T1000 (cell line): ENCODE results near the gene TPX2.
A peak's percentile ranks its signal among the peaks of the same experiment; 100 is the strongest.

Experiments used
- DNase-seq: peaks from one replicate; lab custom pipeline; 2025; ENCODE audit warnings: mixed read lengths; lab: John Stamatoyannopoulos, UW

TPX2 gene

GRCh38 chr20:31705598-31706597 lies 33.2 kb upstream of the TPX2 start:
- no peak for DNase-seq

DNA sequence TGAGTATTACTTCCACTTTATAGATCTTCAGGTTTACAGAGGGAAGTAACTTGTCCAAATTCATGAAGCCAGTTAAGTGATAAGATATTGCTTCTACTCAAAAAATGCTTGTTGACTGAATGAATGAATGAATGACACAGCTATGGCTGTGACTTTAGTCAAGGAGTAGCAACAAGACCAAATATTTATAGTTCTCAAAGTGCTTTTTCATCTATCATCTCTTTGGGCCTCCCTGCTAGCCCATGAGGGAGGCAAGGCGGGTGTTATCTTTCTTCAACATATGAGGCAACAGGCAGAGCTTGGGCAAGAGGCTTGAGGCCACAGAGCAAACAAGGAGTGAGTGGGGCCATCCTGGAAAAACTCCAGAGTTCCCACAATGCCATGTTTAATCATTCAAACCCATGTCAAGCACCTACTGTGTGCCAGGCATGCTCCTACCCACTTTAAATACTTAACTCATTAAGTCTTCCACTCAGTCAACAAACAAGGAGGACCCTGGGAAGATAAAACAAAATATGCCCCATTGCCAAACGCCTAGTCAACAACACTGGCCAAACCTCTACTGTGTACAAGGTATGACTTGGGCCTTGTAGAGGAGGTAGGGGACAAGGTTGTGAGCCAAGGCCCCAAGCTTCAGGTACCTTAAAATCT lies 32.4 kb upstream of the TPX2 start:
- DNase-seq = no peak

DNA sequence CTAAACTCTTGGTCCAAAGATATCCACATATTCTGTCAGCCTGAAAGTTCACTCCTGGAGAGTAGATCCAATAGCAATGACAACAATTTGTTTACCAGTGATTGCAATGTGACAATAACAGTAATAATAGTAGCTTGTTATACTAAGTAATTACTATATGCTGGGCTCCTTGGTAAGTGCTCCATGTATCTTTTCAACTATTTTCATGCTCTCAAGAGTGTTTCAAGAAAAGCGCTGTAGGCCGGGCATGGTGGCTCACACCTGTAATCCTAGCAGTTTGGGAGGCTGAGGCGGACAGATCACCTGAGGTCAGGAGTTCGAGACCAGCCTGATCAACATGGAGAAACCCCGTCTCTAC lies 31.9 kb upstream of the TPX2 start:
- DNase-seq = no peak

GRCh38 chr20:31707994-31708735 lies 30.9 kb upstream of the TPX2 start:
- DNase-seq = no peak

GRCh38 chr20:31708736-31709534 lies 30.2 kb upstream of the TPX2 start:
- no peak for DNase-seq

DNA sequence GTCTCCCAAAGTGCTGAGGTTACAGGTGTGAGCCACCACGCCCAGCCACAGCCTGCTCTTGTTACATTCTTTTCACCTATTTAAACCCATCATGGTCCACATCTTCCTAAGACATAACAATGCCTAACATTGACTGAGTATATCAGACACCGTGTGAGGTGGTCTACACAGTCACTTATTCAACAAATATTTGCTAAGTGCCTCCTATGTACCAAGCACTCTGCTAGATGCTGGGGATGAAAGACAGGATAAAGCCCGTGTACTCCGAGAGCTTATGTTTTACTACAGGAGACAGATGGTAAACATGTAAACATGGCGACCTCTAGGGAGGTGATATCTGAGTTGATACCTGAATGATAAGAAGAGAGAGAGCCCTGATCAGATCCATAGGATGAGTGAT lies 29.2 kb upstream of the TPX2 start:
- DNase-seq = no peak

DNA sequence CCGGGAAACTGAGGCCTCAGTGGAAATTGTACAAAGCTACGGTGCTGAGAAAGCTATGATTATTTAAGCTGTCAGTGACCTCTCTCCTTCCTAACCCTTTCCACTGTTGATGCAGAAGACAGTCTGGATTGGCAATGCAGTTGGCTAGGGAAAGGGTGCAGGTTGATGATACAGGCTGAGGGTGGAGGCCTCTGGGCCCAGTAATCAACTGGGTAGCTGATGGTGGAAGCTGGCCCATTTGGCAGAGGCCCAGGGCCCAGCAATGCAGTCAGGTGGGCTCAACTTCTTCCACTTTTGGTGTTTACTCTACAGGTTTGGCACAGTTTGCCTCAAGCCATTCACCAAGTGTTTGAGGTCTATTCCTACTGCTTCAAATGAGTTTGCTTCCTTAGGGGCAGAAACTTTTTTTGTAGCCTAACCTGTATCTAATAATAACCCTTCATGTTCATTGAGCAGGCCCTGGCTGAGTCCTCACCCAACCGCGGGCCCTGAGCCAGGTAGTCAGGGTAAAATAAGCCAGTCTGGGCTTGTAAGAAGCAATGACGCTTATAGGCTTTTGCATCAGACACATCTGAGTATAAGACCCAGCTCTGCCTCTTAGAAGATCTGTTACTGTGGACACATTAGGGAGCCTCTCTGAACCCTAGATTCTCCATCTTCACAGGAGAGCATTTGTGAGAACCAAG lies 28.5 kb upstream of the TPX2 start:
- DNase-seq = no peak

DNA sequence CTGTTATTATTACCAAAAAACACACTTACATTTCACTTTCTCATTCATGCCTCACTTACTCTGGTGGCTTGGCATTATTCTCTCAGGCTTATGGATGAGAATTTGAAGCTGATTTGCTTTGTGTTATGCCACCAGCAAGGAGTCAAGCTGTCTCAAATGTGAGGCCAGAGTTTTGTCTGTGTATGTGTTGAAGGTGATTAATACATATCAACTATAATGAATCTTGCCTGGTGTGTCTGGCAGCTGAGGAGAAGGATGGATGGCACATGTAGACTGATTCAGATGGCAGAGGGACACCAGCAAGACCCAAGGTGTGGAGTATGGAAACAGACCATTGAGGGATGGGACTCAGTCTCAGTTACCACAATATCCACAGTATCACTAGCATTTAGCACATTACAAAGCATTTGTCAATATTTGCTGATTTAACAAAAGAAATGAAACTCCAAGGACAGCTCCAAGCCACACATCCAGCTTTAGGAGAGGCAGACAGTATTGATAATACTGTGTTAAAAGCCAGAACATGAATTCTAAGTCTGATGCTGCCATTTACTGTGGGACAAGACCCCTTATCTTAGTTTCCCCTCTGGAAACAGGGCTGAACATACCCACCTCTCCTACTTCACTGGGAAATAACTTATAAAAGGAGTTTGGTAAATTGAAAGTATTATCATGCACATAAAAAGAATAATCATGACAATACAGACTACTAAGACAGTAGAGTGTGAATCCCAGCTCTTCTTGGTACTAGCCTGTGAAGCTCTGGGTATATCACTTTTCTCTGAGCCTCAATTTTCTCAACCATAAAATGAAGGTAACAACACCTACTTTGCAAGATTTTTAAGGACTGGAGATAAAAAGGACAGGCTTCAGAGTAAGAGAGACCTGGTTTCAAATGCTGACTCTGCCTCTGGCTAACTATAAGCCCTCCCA lies 27.6 kb upstream of the TPX2 start:
- DNase-seq = no peak

GRCh38 chr20:31712112-31712553 lies 27.0 kb upstream of the TPX2 start:
- DNase-seq = no peak

- peak; percentile 18 for DNase-seq
These were observed 26.4 kb upstream of the TPX2 start for GRCh38 chr20:31712564-31713311.

DNA sequence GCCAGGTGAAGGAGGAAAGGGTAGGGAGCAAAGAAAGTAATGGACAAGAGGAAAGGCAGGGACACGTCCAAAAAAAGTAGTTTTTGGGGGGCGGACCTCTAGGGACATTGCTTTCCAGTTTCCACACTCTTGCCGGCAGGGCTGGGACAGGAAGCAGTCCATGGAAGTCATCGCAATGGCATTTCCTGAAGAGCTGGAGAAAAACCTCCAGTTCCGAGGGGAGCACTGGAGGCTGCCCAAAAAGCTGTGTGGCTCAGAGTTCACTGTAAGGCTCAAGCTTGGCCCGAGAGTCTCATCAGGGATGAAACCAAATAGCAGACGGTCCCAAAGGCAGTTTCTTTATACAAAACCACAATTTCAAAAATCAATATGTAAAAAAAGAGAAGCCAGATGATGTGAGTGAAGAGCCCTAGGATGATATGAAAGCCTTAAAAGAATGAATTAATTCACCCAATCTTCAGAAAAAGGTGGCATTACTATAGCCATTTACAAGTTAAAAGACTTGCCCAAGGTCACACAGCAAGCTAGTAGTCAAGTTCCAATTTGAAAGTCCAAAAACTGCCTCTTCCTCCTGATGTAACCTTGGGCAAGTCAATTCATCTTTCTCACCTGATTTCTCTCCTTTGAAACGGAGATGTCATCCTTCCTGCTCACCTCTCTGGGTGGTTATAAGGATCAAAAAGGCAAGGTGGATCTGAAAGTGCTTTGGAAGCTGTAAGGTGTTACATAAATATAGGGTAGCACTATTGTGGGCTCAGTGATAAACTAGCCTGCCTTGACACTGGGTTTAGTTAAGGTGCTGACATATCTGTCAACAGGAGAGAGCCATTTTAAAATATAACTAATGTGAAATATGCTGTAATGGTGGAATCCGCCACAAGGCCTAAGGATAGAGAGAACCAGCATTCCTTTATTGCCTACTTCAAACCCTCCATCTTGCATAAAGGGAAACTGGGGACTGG lies 25.5 kb upstream of the TPX2 start:
- DNase-seq = peak; percentile 32

DNA sequence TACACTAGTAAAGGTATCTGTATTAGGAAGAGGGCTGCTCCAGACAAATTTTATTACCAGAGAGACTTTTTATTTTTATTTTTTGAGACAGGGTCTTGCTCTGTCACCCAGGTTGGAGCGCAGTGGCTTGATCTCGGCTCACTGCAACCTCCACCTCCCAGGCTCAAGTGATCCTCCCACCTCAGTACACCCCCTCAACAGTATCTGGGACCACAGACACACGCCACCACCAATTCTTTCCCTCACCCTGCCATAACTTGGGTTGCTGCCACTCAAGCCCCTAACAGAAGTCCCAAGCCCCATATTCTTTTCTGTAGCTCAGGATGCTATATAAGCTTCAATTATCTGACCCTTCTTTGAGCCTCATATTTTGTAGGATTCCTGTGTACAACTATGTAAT lies 23.3 kb upstream of the TPX2 start:
- DNase-seq = no peak

GRCh38 chr20:31716351-31716750 lies 22.7 kb upstream of the TPX2 start:
- no peak for DNase-seq

DNA sequence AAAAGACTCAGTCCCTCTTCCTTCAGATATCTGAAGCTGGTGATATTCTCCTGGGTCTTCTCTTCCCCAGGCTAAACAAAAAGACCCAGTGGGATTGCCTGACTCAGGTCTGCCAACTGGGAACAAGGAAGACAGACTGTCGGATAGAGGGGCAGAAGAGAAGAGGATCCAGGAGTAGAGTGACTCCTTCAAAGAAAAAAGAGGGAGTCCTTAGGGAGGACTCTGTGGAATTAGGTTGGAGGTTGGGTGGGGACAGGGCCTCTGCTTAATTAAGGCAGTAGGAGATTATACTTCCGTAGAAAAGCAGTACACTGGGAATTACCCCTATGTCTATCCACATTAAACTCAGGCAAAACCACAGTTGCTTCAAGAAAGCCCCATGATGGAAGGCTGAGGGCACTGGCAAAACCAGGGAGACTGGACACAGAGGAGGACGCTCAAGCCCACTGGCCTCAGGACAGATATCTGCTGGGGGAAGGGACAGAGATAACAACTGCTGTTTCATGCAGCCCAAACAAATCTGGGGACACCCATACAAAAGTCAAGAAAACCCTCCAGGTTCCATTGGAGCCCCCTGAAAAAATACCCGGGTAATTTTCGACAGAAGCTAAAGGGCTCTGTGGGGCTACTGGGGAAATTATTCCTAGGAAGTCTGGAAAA lies 22.1 kb upstream of the TPX2 start:
- DNase-seq = no peak

DNA sequence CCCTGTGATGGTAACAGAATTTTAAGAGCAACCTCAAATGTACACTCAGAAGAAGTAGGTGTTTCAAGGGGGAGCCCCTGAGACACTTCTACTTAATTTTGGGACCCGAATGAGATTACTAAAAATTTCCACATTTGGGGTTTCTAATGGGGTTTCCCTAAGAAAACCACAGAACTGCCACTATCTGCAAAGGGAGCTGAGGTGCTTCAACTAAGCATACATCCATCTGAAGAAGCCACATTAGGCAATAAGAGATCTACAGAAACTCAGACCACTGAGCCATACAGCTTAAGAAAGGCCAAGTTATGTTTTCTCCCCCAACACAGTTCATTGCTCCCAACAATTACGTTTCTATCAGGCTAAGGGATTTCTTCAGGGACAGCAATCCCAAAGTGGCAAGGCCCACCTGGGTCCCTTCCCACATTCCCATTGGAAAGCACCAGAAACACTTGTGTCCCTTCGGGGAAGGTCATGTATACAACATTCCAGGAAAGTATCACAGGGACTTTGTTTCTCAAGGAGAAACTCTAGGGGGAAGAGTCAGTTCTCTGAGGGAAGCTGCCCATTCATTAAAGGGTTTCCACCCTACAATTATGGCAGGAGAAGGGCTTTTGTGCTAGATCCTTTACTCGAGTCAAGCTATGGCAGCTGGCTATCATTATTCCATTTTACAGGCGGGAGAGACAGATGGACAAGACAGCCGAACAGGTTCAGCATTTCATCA lies 21.4 kb upstream of the TPX2 start:
- no peak for DNase-seq

DNA sequence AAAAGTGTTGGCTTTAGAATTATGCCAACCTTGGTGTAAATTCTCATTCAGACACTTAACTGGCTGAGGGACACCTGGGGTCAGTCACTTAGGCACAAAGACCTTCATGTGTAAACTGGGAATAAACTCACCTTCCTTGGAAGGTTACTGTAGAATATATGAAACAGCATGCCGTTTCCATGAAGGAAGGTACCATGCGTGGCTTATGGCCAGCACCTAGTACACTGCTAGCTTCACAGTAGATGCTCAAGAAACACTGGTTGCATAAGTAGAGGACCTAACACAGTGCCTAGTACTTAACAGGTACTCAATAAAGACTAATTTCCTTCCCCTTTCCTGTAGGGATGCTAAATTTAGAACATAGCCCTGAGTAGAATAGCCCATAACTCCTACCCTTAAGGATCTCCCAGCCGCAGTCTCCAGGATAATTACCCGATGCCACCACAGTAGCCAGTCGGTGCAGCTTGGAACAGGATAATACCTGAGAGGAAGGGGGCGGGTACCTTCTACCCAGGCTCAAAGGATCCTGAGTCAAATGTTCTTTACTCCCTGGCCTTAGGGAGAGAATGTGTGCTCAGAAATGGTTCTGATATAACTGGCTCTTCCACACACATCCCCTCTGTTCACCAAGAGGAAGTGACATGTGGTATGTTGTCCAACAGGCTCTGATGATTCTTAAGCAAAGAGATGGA lies 20.0 kb upstream of the TPX2 start:
- no peak for DNase-seq
